Keratinocyte (primary cell): ENCODE measurements around the gene ZNF346. TPM values are rescaled to one million over a fixed set of nuclear protein-coding genes. Genes with fewer than 3 reads are reported as not detected.

Experiments
- DNase-seq: peaks from one replicate; pipeline ENCODE4 v3.0.0-alpha.2; 2011; ENCODE audit warnings: low read depth, missing footprints, low spot score
- FAIRE-seq: peaks from 2 replicates; lab custom pipeline; 2011; peaks lifted over from hg19 to GRCh38; lab: Jason Lieb, UNC
- H2AFZ ChIP-seq: 2 replicates; pipeline ENCODE4 v1.6.0; 2012; ENCODE audit warnings: low read length, control low read depth, inconsistent platforms; ENCODE audit not compliant: control insufficient read depth
- H3K27ac ChIP-seq: 2 replicates; pipeline ENCODE4 v1.5.1; 2011; ENCODE audit warnings: low read length; ENCODE audit not compliant: control insufficient read depth, insufficient read depth
- H3K27me3 ChIP-seq: 3 replicates; pipeline ENCODE4 v1.6.0; 2011; ENCODE audit warnings: low read length; ENCODE audit not compliant: control insufficient read depth, insufficient read depth; ENCODE audit errors: extremely low read depth
- H3K36me3 ChIP-seq, 2 experiments: 2 replicates in 1 of 2; 3 replicates in 1 of 2; pipeline ENCODE4 v1.5.1; 2011; ENCODE audit warnings: low read length in 2 of 2, mild to moderate bottlenecking in 1 of 2; ENCODE audit not compliant: control insufficient read depth in 2 of 2, insufficient read depth in 2 of 2; ENCODE audit errors: extremely low read depth in 1 of 2
- H3K4me1 ChIP-seq: 3 replicates; pipeline ENCODE4 v1.5.1; 2011; ENCODE audit warnings: low read length; ENCODE audit not compliant: control insufficient read depth, insufficient read depth; ENCODE audit errors: extremely low read depth
- H3K4me2 ChIP-seq: 3 replicates; pipeline ENCODE4 v1.6.0; 2011; ENCODE audit warnings: low read depth, low read length; ENCODE audit not compliant: control insufficient read depth, insufficient read depth; ENCODE audit errors: extremely low read depth
- H3K4me3 ChIP-seq, 3 experiments: fragments of 200-600 bp in 1 of 3; sonication (generic) in 1 of 3; 2 replicates in 2 of 3; 3 replicates in 1 of 3; pipeline ENCODE4 v1.5.1; 2011 to 2016; ENCODE audit warnings: low read length in 3 of 3, mild to moderate bottlenecking in 3 of 3, control low read depth in 2 of 3, inconsistent platforms in 1 of 3, low read depth in 1 of 3, mixed read lengths in 1 of 3, mixed run types in 1 of 3, moderate library complexity in 1 of 3; ENCODE audit not compliant: control insufficient read depth in 2 of 3, insufficient read depth in 2 of 3; ENCODE audit errors: extremely low read depth in 1 of 3
- H3K79me2 ChIP-seq: 2 replicates; pipeline ENCODE4 v1.6.0; 2012; ENCODE audit warnings: low read length; ENCODE audit not compliant: control insufficient read depth, insufficient read depth
- H3K9ac ChIP-seq: 3 replicates; pipeline ENCODE4 v1.6.0; 2011; ENCODE audit warnings: low read length; ENCODE audit not compliant: control insufficient read depth, insufficient read depth; ENCODE audit errors: extremely low read depth
- H3K9me1 ChIP-seq: 3 replicates; pipeline ENCODE4 v1.6.0; 2011; ENCODE audit warnings: low read length; ENCODE audit not compliant: control insufficient read depth, insufficient read depth; ENCODE audit errors: extremely low read depth
- H3K9me3 ChIP-seq: 2 replicates; pipeline ENCODE4 v1.5.1; 2012; ENCODE audit warnings: low read depth, low read length; ENCODE audit not compliant: control insufficient read depth
- H4K20me1 ChIP-seq: 3 replicates; pipeline ENCODE4 v1.6.0; 2011; ENCODE audit warnings: low read length; ENCODE audit not compliant: control insufficient read depth, insufficient read depth; ENCODE audit errors: extremely low read depth
- EZH2 ChIP-seq: IDR thresholded peaks from one replicate; pipeline ENCODE4 v1.6.1; 2012; ENCODE audit warnings: inconsistent platforms, mild to moderate bottlenecking, low read length, moderate library complexity
- dilution Hi-C: fragments of 300-500 bp; cut with MboI; formaldehyde crosslinking; loops from one replicate; pipeline ENCODE4 v1.7.0; 2020; ENCODE audit warnings: low sequenced_read_pairs; ENCODE audit not compliant: extremely low pct_ligation_motif_present
- polyA plus RNA-seq, 5 experiments: library from polyadenylated mRNA; depleted of rRNA in 3 of 5; stranded (reverse) in 3 of 5; stranded (forward) in 1 of 5; unstranded in 1 of 5; fragments of >200 nt; gene quantifications; 1 replicate in 1 of 5; 2 replicates in 3 of 5; 3 replicates in 1 of 5; pipeline versions ENCODE4 v1.2.1 to v1.2.3, GENCODE V29; 2011 to 2012; ENCODE audit warnings: missing spikeins in 2 of 5, low read depth in 1 of 5, low replicate concordance in 1 of 5
- TF ChIP-seq, protein P1 (sequence below), 3 experiments: IDR thresholded peaks in 1 of 3; conservative IDR thresholded peaks in 1 of 3; optimal IDR thresholded peaks in 1 of 3; 2 replicates in 2 of 3; 3 replicates in 1 of 3; pipeline versions ENCODE3 to v1.5.1; 2011; ENCODE audit warnings: low read length in 3 of 3, mild to moderate bottlenecking in 3 of 3, moderate library complexity in 2 of 3, control low read depth in 1 of 3, inconsistent platforms in 1 of 3; ENCODE audit not compliant: insufficient read depth in 2 of 3; ENCODE audit errors: extremely low read depth in 1 of 3

Gene ZNF346
- polyA plus RNA-seq, 1 donor (not counting 4 experiments of a cell fraction or from before 2014, with no cell fraction given): 9.5 TPM

- Histone ChIP-seq H3K27ac (no peak overlapping the region), H3K4me3 (no peak overlapping the region), H3K27me3 (no peaks in the 10 kb centered on the region), H3K9me3 (no peaks in the 10 kb centered on the region), H2AFZ (no peak overlapping the region), H3K79me2 (peaks cover 28% of the 10 kb centered on the region), H3K9ac (no peak overlapping the region), H3K4me1 (peaks cover 11% of the 10 kb centered on the region), H3K36me3 (peaks cover 0 to 3% of the 10 kb centered on the region in 2 experiments), H3K4me2 (no peak overlapping the region), H4K20me1 (no peaks in the 10 kb centered on the region), H3K9me1 (no peaks in the 10 kb centered on the region)
- no peak for DNase-seq
- no peak for TF ChIP-seq EZH2
- TF ChIP-seq, protein P1, sequence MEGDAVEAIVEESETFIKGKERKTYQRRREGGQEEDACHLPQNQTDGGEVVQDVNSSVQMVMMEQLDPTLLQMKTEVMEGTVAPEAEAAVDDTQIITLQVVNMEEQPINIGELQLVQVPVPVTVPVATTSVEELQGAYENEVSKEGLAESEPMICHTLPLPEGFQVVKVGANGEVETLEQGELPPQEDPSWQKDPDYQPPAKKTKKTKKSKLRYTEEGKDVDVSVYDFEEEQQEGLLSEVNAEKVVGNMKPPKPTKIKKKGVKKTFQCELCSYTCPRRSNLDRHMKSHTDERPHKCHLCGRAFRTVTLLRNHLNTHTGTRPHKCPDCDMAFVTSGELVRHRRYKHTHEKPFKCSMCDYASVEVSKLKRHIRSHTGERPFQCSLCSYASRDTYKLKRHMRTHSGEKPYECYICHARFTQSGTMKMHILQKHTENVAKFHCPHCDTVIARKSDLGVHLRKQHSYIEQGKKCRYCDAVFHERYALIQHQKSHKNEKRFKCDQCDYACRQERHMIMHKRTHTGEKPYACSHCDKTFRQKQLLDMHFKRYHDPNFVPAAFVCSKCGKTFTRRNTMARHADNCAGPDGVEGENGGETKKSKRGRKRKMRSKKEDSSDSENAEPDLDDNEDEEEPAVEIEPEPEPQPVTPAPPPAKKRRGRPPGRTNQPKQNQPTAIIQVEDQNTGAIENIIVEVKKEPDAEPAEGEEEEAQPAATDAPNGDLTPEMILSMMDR (optimal IDR thresholded peaks at IDR 0.05 in 1 of 3, IDR thresholded peaks at IDR 0.05 in 1 of 3, conservative IDR thresholded peaks at IDR 0.05 in 1 of 3; ENCODE audit: extremely low read depth in 1 of 3, insufficient read depth in 2 of 3, low read length in 3 of 3): no peak
- FAIRE-seq: peak; percentile 17
- dilution Hi-C loops: no loop called here
Measured at GRCh38 chr5:177024559-177024958, 2.1 kb downstream of the ZNF346 start.

DNA sequence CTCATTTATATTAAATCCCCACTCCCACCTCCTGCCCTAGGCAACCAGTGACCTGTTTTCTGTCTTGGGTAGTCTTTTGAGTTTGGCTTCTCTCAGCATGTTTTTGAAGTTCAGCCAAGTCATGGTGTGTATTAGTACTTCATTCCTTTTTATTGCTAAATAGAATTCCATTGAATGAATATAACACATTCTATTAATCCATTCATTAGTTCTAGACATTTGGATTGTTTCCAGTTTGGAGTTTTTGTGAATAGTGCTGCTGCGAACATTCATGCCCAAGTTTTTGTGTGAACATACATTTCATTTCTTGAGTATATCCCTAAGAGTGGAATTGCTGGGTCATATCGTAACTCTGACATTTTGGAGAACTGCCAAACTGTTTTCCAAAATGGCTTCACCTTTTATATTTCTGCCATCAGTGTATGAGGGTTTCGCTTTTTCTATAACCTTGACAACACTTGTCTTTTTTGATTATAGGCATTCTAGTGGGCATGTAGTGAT lies 2.7 kb downstream of the ZNF346 start:
- peaks cover 11% of the 10 kb centered on the region for H3K4me1 ChIP-seq
- H4K20me1 ChIP-seq: no peaks in the 10 kb centered on the region
- no peaks in the 10 kb centered on the region for H3K9me3 ChIP-seq
- no peak for TF ChIP-seq EZH2
- TF ChIP-seq, protein P1 (optimal IDR thresholded peaks at IDR 0.05 in 1 of 3, IDR thresholded peaks at IDR 0.05 in 1 of 3, conservative IDR thresholded peaks at IDR 0.05 in 1 of 3; ENCODE audit: extremely low read depth in 1 of 3, insufficient read depth in 2 of 3, low read length in 3 of 3): no peak
- no peak for FAIRE-seq
- dilution Hi-C loops: no loop called here
- H3K9me1 ChIP-seq: no peaks in the 10 kb centered on the region
- no peak overlapping the region for H2AFZ ChIP-seq
- no peak overlapping the region for H3K27ac ChIP-seq
- H3K27me3 ChIP-seq: no peaks in the 10 kb centered on the region
- no peak overlapping the region for H3K4me3 ChIP-seq
- no peak for DNase-seq
- H3K9ac ChIP-seq: no peak overlapping the region
- H3K79me2 ChIP-seq: peaks cover 32% of the 10 kb centered on the region
- H3K4me2 ChIP-seq: no peak overlapping the region
- H3K36me3 ChIP-seq: peaks cover 2 to 3% of the 10 kb centered on the region in 2 experiments
